Endothelial cell of hepatic sinusoid (primary cell): ENCODE results near the gene PTPRO.
"Not testable (repeated sequence)": the region's sequence is repeated elsewhere in the genome, so short reads cannot be mapped to it uniquely, and the experiment has no call there.

ENCODE experiments used
- in situ Hi-C: cut with HindIII; loops from 2 replicates; pipeline ENCODE4 v1.10.0; 2017; ENCODE audit warnings: low sequenced_read_pairs

PTPRO gene

DNA sequence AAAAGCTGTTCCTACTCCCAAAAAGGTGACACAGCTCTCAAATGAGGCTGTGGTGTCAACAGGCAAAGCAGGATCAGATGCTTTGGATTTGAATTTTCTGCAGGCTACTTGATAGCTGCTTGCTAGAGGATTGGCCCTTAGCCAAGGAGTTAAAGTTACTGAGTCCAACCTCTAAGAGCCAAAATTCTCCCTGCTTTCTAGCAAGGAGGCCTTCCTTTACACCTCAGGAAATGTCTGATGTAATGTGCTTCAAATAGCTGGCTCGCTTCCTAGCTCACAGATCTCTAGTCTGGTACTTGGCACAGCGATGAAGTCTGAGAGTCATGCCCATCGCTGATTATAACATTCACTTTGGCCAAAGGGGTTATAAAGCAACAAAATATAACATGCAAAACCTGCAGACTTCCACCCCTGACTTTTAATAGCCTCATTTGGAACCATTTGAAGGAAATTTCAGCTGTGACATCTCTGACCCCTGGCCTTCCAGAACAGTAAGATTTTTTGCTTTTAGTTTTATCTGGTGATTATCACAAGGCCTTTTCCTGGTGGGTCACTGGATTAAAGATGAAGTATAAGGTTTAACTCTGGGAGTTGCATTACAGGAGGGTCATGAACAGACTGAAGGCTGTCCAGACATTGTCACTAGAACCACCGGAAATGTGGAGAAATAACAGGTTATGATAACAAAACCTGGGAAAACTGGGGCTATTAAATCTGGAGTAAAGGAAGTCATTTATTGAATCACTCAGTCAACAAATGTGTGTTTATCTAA, 277.1 kb downstream of the PTPRO start:
- in situ Hi-C loops: no loop called here

GRCh38 chr12:15600223-15600935, 278.1 kb downstream of the PTPRO start:
- in situ Hi-C loops: no loop called here

GRCh38 chr12:15601210-15601800, 279.0 kb downstream of the PTPRO start:
- in situ Hi-C loops: no loop called here

- in situ Hi-C loops: no loop called here
Measured at GRCh38 chr12:15602051-15602672, 279.9 kb downstream of the PTPRO start.

- in situ Hi-C loops: no loop called here
Measured at GRCh38 chr12:15603474-15604085, 281.3 kb downstream of the PTPRO start.

- in situ Hi-C loops: no loop called here
Measured at GRCh38 chr12:15605881-15606590, 283.7 kb downstream of the PTPRO start.

DNA sequence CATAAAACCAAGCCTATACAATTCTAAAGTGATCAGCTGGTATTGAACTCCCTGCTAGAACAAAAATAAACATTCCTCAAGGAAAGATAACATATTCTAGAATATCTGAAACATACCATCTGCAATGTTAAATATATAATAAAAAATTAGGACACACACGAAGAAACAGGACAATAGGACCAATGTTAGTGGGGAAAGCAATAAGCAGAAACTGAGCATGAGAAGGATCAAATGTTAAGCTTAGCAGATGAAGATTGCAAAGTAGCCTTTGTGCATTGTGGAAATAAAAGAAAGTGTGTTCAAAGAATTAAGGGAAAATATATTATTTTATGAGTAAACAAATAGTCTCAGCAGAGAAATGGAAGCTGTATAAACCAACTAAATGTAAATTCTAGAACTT, 286.1 kb downstream of the PTPRO start:
- in situ Hi-C loops: no loop called here

DNA sequence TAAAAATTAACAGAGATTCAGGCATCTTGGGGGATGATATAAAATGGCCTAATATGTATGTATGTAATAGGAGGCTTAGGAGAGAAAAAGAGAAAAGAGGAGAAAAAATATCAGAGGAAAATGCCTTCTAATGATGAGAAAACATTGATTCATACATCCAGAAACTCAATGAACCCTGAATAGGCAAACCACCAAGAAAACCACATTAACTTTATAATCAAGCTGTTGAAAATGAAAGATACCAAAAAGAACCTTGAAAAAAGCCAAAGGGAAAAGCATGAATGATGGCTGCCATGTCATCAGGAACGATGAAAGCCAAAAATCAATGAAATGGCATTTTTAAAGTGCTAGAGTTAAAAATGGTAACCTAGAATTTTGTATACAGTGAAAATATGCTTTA, 286.6 kb downstream of the PTPRO start:
- in situ Hi-C loops: no loop called here

- in situ Hi-C loops: no loop called here
Measured at GRCh38 chr12:15613981-15614380, 291.7 kb downstream of the PTPRO start.

DNA sequence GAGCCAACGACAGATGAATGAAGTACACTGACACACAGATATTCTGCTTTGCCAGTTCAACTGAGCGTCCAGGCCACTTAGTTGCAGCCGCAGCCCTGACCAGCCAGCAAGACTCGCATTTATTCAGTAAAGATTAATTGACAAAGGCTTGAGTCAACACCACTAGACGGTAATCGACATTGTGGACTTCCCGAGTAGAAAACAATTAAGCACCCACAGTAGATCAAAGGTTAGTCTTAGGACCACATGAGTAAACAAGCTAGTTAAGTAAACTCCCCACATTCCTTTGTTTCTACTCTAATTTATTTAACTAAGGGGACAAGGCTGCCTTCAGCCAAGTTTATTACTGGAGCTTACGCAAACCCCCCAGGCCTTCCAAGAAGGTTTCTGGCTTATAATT, 294.2 kb downstream of the PTPRO start:
- in situ Hi-C loops: not testable (repeated sequence)

DNA sequence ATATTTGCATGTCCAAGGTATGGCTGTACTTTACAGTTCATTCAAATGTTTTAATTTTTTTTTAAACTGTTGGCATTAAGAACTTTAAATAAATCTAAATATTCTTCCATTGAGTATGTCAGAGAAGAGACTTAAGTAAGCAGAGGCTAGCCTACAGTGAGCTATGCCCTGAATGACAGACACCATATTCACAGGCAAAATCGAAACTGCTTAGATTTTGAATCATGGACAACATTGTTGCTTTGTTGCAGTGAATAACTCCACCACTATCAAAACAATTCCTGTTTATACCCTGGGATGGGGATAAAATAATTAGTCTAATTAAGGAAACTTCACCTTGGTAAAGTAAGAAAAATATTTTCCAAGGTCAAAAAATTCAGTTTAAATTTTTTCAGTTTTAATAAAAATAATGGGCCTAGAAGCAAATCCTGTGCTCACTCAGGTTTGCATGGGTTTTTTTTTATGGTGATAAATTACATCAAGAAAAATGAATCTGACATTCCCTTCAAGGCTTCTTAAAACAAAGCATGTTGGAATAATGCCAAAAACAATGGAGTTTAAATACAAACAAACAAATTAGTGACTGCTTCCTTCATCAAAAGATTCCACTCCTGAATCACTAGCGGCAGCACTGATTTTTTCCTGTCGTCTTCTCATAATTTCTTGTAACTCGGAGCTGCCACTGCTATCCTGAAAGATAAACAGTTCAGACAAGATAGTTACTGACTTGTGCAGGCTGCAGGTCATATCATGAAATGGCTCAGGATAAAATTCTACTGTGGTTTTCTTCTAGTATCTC, 298.6 kb downstream of the PTPRO start:
- in situ Hi-C loops: loop anchor here (5.0 kb wide), 1 partner anchor 101 kb away; no protein-coding TSS in a partner anchor

DNA sequence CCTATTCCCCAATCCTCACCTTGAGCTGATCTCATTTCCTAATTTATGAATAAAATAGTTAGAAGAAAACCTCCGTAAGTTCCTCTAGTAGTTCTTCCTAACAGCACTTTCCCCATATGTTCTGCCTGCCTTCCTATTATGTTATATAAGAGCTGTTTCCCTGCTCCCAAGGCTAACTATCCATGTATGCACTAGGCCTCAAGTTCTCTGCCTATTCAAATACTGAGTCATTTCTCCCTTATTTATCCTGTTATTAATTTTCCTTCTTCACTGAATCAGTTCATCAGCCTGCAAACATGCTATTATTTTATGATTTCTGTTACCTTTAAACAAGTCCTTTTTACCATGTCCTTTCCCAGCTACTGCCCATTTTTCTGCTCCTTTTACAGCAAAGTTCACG, 302.8 kb downstream of the PTPRO start:
- in situ Hi-C loops: no loop called here

DNA sequence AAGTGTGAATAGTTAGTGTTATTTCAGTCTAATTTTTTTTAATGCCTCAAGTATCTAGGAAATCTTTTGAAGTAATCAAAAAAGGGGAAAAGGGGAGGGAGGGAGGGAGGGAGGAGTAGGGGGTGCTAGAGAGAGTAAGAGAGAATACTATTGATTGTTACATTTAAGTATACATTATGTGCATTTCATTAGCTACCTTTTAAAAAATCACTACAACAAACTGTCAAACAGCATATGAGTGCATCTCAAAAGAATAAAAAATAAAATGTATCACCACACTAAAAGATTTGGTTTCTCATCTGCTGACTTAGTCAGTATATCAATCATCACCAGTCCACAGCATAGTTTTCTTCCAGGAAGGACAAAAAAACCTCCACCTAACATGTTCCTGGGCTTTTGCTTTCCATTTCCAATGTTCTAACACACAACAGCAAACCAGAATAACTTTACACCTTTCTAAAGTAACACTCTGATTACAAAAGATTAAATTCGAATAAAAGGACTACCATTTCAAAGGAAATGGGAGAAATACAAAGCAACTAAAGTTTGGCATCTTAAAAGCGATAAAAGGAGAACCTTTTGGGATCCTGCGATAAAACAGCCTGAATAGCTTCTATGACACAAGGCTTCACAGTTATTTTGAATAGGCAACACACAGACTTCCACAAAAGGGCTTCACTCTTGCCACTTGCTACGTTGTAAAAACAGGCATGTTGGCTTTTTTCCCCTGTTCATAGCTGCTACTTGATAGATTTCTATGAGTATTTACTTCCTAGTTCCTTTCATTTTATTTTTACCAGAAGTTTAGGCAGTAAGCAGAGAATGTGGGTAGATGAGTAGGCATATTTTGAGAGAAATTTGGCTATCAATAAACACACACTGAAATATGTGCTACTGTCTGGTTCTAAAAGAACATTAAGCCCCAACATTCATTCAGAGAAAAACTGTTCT, 306.0 kb downstream of the PTPRO start:
- in situ Hi-C loops: no loop called here

- in situ Hi-C loops: no loop called here
Measured at GRCh38 chr12:15629108-15629507, 306.8 kb downstream of the PTPRO start.

DNA sequence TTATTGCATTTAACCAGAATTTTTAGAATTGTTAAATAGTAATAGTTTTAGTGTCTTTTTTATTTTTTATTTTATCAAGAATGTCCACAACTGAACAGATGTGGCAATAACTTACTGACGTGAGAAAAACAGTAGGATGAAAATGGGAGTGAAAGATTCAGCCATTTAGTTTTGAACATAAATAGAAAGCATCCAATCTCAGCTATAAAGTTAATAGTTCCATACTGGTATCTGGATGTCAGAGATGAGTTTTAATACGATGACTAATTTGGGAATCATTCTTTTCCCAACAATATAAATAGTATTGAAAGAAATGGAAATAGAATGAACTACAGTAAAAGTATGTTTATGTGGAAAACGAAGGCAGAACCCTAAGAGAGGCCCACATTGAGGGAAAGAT, 307.5 kb downstream of the PTPRO start:
- in situ Hi-C loops: no loop called here

- in situ Hi-C loops: no loop called here
Measured at GRCh38 chr12:15631007-15631715, 308.9 kb downstream of the PTPRO start.

GRCh38 chr12:15632708-15633107, 310.4 kb downstream of the PTPRO start:
- in situ Hi-C loops: no loop called here

GRCh38 chr12:15633201-15633600, 310.9 kb downstream of the PTPRO start:
- in situ Hi-C loops: no loop called here
